Neuronal stem cell (in vitro differentiated cells): ENCODE data around the gene PLCXD3.

Experiments used
- DNase-seq: peaks from one replicate; pipeline ENCODE4 v3.0.0-alpha.2; 2013; ENCODE audit warnings: low spot score
- H2AFZ ChIP-seq: one replicate; pipeline ENCODE4 v1.6.1; 2013; ENCODE audit warnings: mild to moderate bottlenecking, low read length, inconsistent platforms
- H2AK5ac ChIP-seq: 2 replicates; pipeline ENCODE4 v1.6.1; 2013; ENCODE audit warnings: low read depth, mild to moderate bottlenecking, inconsistent platforms, low read length, moderate library complexity, mixed read lengths
- H2BK120ac ChIP-seq: 2 replicates; pipeline ENCODE4 v1.6.1; 2013; ENCODE audit warnings: low read depth, mild to moderate bottlenecking, inconsistent platforms, low read length, moderate library complexity, mixed read lengths
- H2BK12ac ChIP-seq: one replicate; pipeline ENCODE4 v1.6.1; 2013; ENCODE audit warnings: low read length, inconsistent platforms
- H2BK15ac ChIP-seq: 2 replicates; pipeline ENCODE4 v1.6.1; 2013; ENCODE audit warnings: mild to moderate bottlenecking, low read length, inconsistent platforms, mixed read lengths
- H2BK5ac ChIP-seq: one replicate; pipeline ENCODE4 v1.6.1; 2013; ENCODE audit warnings: inconsistent platforms, mild to moderate bottlenecking, low read length, moderate library complexity
- H3K14ac ChIP-seq: one replicate; pipeline ENCODE4 v1.6.1; 2013; ENCODE audit warnings: low read length, inconsistent platforms
- H3K18ac ChIP-seq: 2 replicates; pipeline ENCODE4 v1.6.1; 2013; ENCODE audit warnings: low read length, inconsistent platforms
- H3K23ac ChIP-seq: 2 replicates; pipeline ENCODE4 v1.6.1; 2013; ENCODE audit warnings: low read depth, mild to moderate bottlenecking, mixed read lengths, low read length, inconsistent platforms; ENCODE audit not compliant: poor library complexity
- H3K27ac ChIP-seq: replicated peaks from 3 replicates; pipeline ENCODE4 v1.5.1; 2013; ENCODE audit warnings: low read length, inconsistent platforms
- H3K27me3 ChIP-seq, 3 experiments: 2 replicates each; pipeline ENCODE4 v1.6.1; 2013; ENCODE audit warnings: low read length in 3 of 3, mild to moderate bottlenecking in 2 of 3, inconsistent platforms in 1 of 3, low read depth in 1 of 3, mixed read lengths in 1 of 3, moderate library complexity in 1 of 3; ENCODE audit not compliant: control insufficient read depth in 3 of 3, insufficient read depth in 3 of 3
- H3K36me3 ChIP-seq, 2 donors: replicated peaks in 1 of 2; 2 replicates each; pipeline ENCODE4 v1.6.1; 2013; ENCODE audit warnings: low read length in 2 of 2; ENCODE audit not compliant: control insufficient read depth in 2 of 2, insufficient read depth in 2 of 2
- H3K4ac ChIP-seq: 2 replicates; pipeline ENCODE4 v1.6.1; 2013; ENCODE audit warnings: inconsistent platforms, mild to moderate bottlenecking, low read length, moderate library complexity
- H3K4me1 ChIP-seq, 2 donors: 1 replicate in 1 of 2; 2 replicates in 1 of 2; pipeline ENCODE4 v1.6.1; 2013; ENCODE audit warnings: low read length in 2 of 2, low read depth in 1 of 2; ENCODE audit not compliant: control insufficient read depth in 2 of 2, insufficient read depth in 1 of 2
- H3K4me2 ChIP-seq: one replicate; pipeline ENCODE4 v1.6.1; 2013; ENCODE audit warnings: mild to moderate bottlenecking, low read length, inconsistent platforms; ENCODE audit not compliant: insufficient read depth, poor library complexity, severe bottlenecking
- H3K4me3 ChIP-seq, 2 donors: 2 replicates each; pipeline ENCODE4 v1.5.1; 2013; ENCODE audit warnings: low read length in 2 of 2, mild to moderate bottlenecking in 2 of 2, inconsistent platforms in 1 of 2, moderate library complexity in 1 of 2
- H3K79me1 ChIP-seq: one replicate; pipeline ENCODE4 v1.6.1; 2013; ENCODE audit warnings: low read depth, mild to moderate bottlenecking, inconsistent platforms, low read length, moderate library complexity
- H3K9ac ChIP-seq: one replicate; pipeline ENCODE4 v1.6.1; 2013; ENCODE audit warnings: mild to moderate bottlenecking, low read depth, low read length, inconsistent platforms; ENCODE audit not compliant: poor library complexity
- H3K9me3 ChIP-seq, 2 donors: replicated peaks in 1 of 2; 2 replicates each; pipeline versions ENCODE3 to v1.6.1; 2013; ENCODE audit warnings: low read length in 2 of 2, mild to moderate bottlenecking in 2 of 2, inconsistent platforms in 1 of 2, low read depth in 1 of 2, mixed read lengths in 1 of 2, moderate library complexity in 1 of 2; ENCODE audit not compliant: control insufficient read depth in 2 of 2, insufficient read depth in 1 of 2
- H4K8ac ChIP-seq: one replicate; pipeline ENCODE4 v1.6.1; 2013; ENCODE audit warnings: low read depth, mild to moderate bottlenecking, inconsistent platforms, low read length, moderate library complexity
- H4K91ac ChIP-seq: one replicate; pipeline ENCODE4 v1.6.1; 2013; ENCODE audit warnings: low read length, low read depth, mild to moderate bottlenecking, inconsistent platforms; ENCODE audit not compliant: poor library complexity
- WGBS, 2 donors: extraction: QIAGEN DNeasy Blood & Tissue Kit; methylation state at CpG; one replicate each; pipeline ENCODE4 v1.1.7; 2013; ENCODE audit warnings: missing lambda C conversion rate in 2 of 2, mixed read lengths in 1 of 2; ENCODE audit not compliant: insufficient read length in 2 of 2, insufficient replicate concordance in 1 of 2; ENCODE audit errors: extremely low coverage in 2 of 2; 5-methylcytosine and 5-hydroxymethylcytosine counted together

Gene PLCXD3

GRCh38 chr5:41365369-41365768 lies 145.0 kb downstream of the PLCXD3 start:
- no peak overlapping the region for H3K4me3 ChIP-seq
- H4K8ac ChIP-seq: no peak overlapping the region
- H4K91ac ChIP-seq: no peak overlapping the region
- no peak overlapping the region for H2BK12ac ChIP-seq
- WGBS, 2 donors: no CpG with 5 or more reads among the region's 1 CpG
- H3K4ac ChIP-seq: no peak overlapping the region
- no peak overlapping the region for H2AFZ ChIP-seq
- no peak overlapping the region for H3K9ac ChIP-seq
- H2BK120ac ChIP-seq: no peak overlapping the region
- no peak overlapping the region for H3K14ac ChIP-seq
- no peak overlapping the region for H2AK5ac ChIP-seq
- DNase-seq: no peak
- H3K9me3 ChIP-seq: no peaks in the 10 kb centered on the region
- no peak overlapping the region for H3K18ac ChIP-seq
- no peak overlapping the region for H2BK15ac ChIP-seq
- H3K23ac ChIP-seq: no peak overlapping the region
- H3K4me1 ChIP-seq: peaks cover 2 to 4% of the 10 kb centered on the region in 2 donors
- no peak overlapping the region for H3K27ac ChIP-seq
- no peak overlapping the region for H2BK5ac ChIP-seq
- no peaks in the 10 kb centered on the region for H3K79me1 ChIP-seq
- no peaks in the 10 kb centered on the region for H3K27me3 ChIP-seq
- H3K36me3 ChIP-seq: no peaks in the 10 kb centered on the region
- H3K4me2 ChIP-seq: no peak overlapping the region

DNA sequence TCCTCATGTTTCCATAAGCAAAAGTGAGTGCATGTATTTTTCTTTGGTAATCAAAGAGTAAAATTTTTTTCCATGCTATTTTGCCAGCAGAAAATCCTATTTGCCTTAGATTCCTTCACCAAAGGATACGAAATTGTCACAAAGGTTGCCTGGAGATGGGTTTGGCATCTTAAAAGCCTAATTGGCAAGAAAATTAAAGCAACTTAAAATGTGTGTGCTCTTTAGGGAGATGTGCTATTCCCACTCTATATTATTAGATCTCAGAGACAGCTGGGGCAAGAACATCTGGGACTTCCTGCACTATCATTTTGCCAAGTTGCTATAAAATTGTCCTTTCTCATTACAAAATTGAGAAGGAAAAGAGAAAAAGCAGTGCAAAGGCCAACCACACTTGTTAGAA lies 146.1 kb downstream of the PLCXD3 start:
- WGBS, 2 donors: no CpG with 5 or more reads among the region's 1 CpG
- no peak overlapping the region for H4K8ac ChIP-seq
- no peak overlapping the region for H4K91ac ChIP-seq
- no peaks in the 10 kb centered on the region for H3K36me3 ChIP-seq
- no peak overlapping the region for H3K4me2 ChIP-seq
- no peak overlapping the region for H3K14ac ChIP-seq
- no peak overlapping the region for H3K4me3 ChIP-seq
- no peak overlapping the region for H3K9ac ChIP-seq
- peaks cover 2 to 4% of the 10 kb centered on the region in 2 donors for H3K4me1 ChIP-seq
- no peaks in the 10 kb centered on the region for H3K9me3 ChIP-seq
- H2BK5ac ChIP-seq: no peak overlapping the region
- H3K4ac ChIP-seq: no peak overlapping the region
- H3K23ac ChIP-seq: no peak overlapping the region
- no peak overlapping the region for H3K27ac ChIP-seq
- H3K79me1 ChIP-seq: no peaks in the 10 kb centered on the region
- DNase-seq: no peak
- no peak overlapping the region for H3K18ac ChIP-seq
- no peak overlapping the region for H2BK15ac ChIP-seq
- H3K27me3 ChIP-seq: no peaks in the 10 kb centered on the region
- H2BK12ac ChIP-seq: no peak overlapping the region
- H2AFZ ChIP-seq: no peak overlapping the region
- no peak overlapping the region for H2BK120ac ChIP-seq
- H2AK5ac ChIP-seq: no peak overlapping the region

GRCh38 chr5:41363343-41363986 lies 146.9 kb downstream of the PLCXD3 start:
- no peak overlapping the region for H3K23ac ChIP-seq
- no peaks in the 10 kb centered on the region for H3K36me3 ChIP-seq
- no peaks in the 10 kb centered on the region for H3K27me3 ChIP-seq
- H3K9ac ChIP-seq: no peak overlapping the region
- H3K4ac ChIP-seq: no peak overlapping the region
- no CpG with 5 or more reads among the region's 1 CpG for WGBS, 2 donors
- H3K14ac ChIP-seq: no peak overlapping the region
- H2BK15ac ChIP-seq: no peak overlapping the region
- no peak overlapping the region for H2AFZ ChIP-seq
- no peak overlapping the region for H3K18ac ChIP-seq
- DNase-seq: no peak
- H3K4me2 ChIP-seq: no peak overlapping the region
- peaks cover 2 to 4% of the 10 kb centered on the region in 2 donors for H3K4me1 ChIP-seq
- no peak overlapping the region for H4K8ac ChIP-seq
- H2BK120ac ChIP-seq: no peak overlapping the region
- H2BK5ac ChIP-seq: no peak overlapping the region
- H3K27ac ChIP-seq: no peak overlapping the region
- H2AK5ac ChIP-seq: no peak overlapping the region
- H3K79me1 ChIP-seq: no peaks in the 10 kb centered on the region
- H4K91ac ChIP-seq: no peak overlapping the region
- H3K4me3 ChIP-seq: no peak overlapping the region
- H2BK12ac ChIP-seq: no peak overlapping the region
- no peaks in the 10 kb centered on the region for H3K9me3 ChIP-seq

GRCh38 chr5:41356786-41357185 lies 153.6 kb downstream of the PLCXD3 start:
- Histone ChIP-seq H3K9ac (no peak overlapping the region), H3K27me3 (no peaks in the 10 kb centered on the region), H4K91ac (no peak overlapping the region), H2BK5ac (no peak overlapping the region), H3K9me3 (no peaks in the 10 kb centered on the region), H3K4ac (no peak overlapping the region), H3K23ac (no peak overlapping the region), H2BK120ac (no peak overlapping the region), H3K18ac (no peak overlapping the region), H4K8ac (no peak overlapping the region), H3K4me3 (no peak overlapping the region), H3K79me1 (no peaks in the 10 kb centered on the region), H3K4me2 (no peak overlapping the region), H3K4me1 (peaks cover 0 to 2% of the 10 kb centered on the region in 2 donors), H2BK12ac (no peak overlapping the region), H3K27ac (no peak overlapping the region), H2AK5ac (no peak overlapping the region), H2AFZ (no peak overlapping the region), H3K36me3 (no peaks in the 10 kb centered on the region), H2BK15ac (no peak overlapping the region), H3K14ac (no peak overlapping the region)
- WGBS, 2 donors: no CpG with 5 or more reads among the region's 2 CpGs
- DNase-seq: no peak
